ENCODE data around the gene TEX53. TPM values are rescaled to one million over a fixed set of nuclear protein-coding genes. Genes with fewer than 3 reads are reported as not detected.

TEX53 gene
- polyA plus RNA-seq, 1 of the 3 experiments (the other 2 are of a cell fraction): not detected

DNA sequence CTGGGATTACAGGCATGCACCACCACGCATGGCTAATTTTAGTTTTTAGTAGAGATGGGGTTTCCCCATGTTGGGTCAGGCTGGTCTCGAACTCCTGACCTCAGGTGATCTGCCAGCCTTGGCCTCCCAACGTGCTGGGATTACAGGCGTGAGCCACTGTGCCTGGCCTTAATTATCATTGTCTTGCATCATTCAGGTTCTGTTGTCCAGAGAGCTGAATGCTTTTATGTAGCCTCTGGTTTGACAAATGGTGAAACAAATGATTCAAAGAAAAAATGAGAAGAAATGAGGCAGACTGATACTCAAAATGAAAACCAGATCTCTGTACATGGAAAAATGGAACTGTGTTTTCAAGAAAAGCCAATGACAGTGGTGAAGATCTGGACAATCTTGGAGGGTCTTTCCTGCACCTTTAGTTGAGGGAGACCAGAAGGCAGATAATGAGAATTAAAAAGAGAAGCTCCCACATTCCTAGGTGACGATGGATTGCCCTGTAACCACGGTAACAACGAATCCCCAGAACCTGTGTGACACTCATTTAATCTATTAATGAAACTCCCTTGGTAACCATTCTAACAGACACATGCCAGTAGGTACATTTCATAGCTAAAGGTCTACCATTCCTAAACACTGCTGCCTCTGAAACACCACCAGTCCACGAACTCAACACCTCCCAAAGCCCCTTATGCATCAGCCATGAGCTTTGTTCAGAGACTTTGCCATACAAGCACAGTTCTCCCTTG is 22.8 kb upstream of the TEX53 start:
- 75% methylated on average over 8 of the region's 8 CpGs for WGBS (ENCODE audit: low lambda C conversion rate)
- ChIA-PET POLR2A (no interaction called here), CTCF (interaction anchor here (0.7 to 5.6 kb wide), 49 partner anchors 9 to 844 kb away, joined by 3 to 42 read pairs (median 4); partner anchors contain the start of gene TEX53)

More for the DNA sequence above, 22.8 kb upstream of the TEX53 start:
- peaks cover 29% of the 10 kb centered on the region for H3F3A ChIP-seq (replicated peaks; ENCODE audit: insufficient read depth)
- H3K27ac ChIP-seq (ENCODE audit: low read depth in 2 of 2, low read length in 1 of 2): peak overlapping the region in 1 of 2 experiments; percentile 23; a peak in 2 of 4 replicates
- H3K79me2 ChIP-seq (ENCODE audit: insufficient read depth): no peaks in the 10 kb centered on the region
- no peaks in the 10 kb centered on the region for H4K20me1 ChIP-seq (ENCODE audit: insufficient read depth)
- no peaks in the 10 kb centered on the region for H3K9me2 ChIP-seq
- H3K27me3 ChIP-seq (ENCODE audit: insufficient read depth): no peaks in the 10 kb centered on the region
- H3K9me3 ChIP-seq: no peaks in the 10 kb centered on the region
- TF ChIP-seq FOSL2 (IDR thresholded peaks at IDR 0.05; ENCODE audit: borderline replicate concordance, low read depth): no peak
- TF ChIP-seq RAD21 (IDR thresholded peaks at IDR 0.05; ENCODE audit: low read length): no peak
- TF ChIP-seq MAX (IDR thresholded peaks at IDR 0.05; ENCODE audit: low read depth): no peak
- no peak for TF ChIP-seq CTCF (IDR thresholded peaks at IDR 0.05)
- TF ChIP-seq IRF3 (IDR thresholded peaks at IDR 0.05; ENCODE audit: low read depth, low read length): no peak
- TF ChIP-seq TEAD4 (IDR thresholded peaks at IDR 0.05; ENCODE audit: borderline replicate concordance, insufficient read depth): no peak
- TF ChIP-seq RXRA (IDR thresholded peaks at IDR 0.05; ENCODE audit: borderline replicate concordance, low read depth): no peak
- no peak for TF ChIP-seq EP300 (IDR thresholded peaks at IDR 0.05; ENCODE audit: borderline replicate concordance in 1 of 2, low read depth in 1 of 2, low read length in 1 of 2)
- no peak for TF ChIP-seq SMC3 (IDR thresholded peaks at IDR 0.05; ENCODE audit: low read depth, low read length)
- TF ChIP-seq EZH2phosphoT487 (IDR thresholded peaks at IDR 0.05; ENCODE audit: borderline replicate concordance, low read depth): no peak
- no peak for TF ChIP-seq ZBTB33 (IDR thresholded peaks at IDR 0.05; ENCODE audit: borderline replicate concordance, low read depth)
- no peak for TF ChIP-seq USF1 (IDR thresholded peaks at IDR 0.05; ENCODE audit: borderline replicate concordance, low read depth)
- no peak for TF ChIP-seq GATA2 (CRISPR knock-in tag; IDR thresholded peaks at IDR 0.05)
- no peak for TF ChIP-seq PBX3 (IDR thresholded peaks at IDR 0.05)
- TF ChIP-seq POLR2AphosphoS5 (IDR thresholded peaks at IDR 0.05; ENCODE audit: low read depth, low read length): no peak
- no peak for TF ChIP-seq TCF12 (IDR thresholded peaks at IDR 0.05)
- no peak for TF ChIP-seq NRF1 (IDR thresholded peaks at IDR 0.05; ENCODE audit: low read depth, low read length)
- TF ChIP-seq CHD2 (IDR thresholded peaks at IDR 0.05; ENCODE audit: low read length, partially characterized antibody): no peak
- TF ChIP-seq USF2 (IDR thresholded peaks at IDR 0.05; ENCODE audit: borderline replicate concordance, low read depth, low read length): no peak
- TF ChIP-seq FOXJ3 (CRISPR knock-in tag; IDR thresholded peaks at IDR 0.05): no peak
- H3K4me3 ChIP-seq (ENCODE audit: low read depth in 2 of 2, low read length in 1 of 2): no peak overlapping the region
- H3K36me3 ChIP-seq (replicated peaks in 1 of 2; ENCODE audit: control insufficient read depth in 1 of 2, insufficient read depth in 2 of 2, low read length in 1 of 2): no peaks in the 10 kb centered on the region
- DNase-seq: no peak
- H3K9ac ChIP-seq: no peak overlapping the region
- peaks cover 0 to 19% of the 10 kb centered on the region in 2 experiments; a peak in 3 of 4 replicates for H3K4me1 ChIP-seq (ENCODE audit: control insufficient read depth in 1 of 2, insufficient read depth in 2 of 2, low read depth in 1 of 2, low read length in 1 of 2)
- no peak overlapping the region for H3K4me2 ChIP-seq
- H2AFZ ChIP-seq (ENCODE audit: low read depth): no peak overlapping the region
